Adrenal gland (tissue), 12 donors: ENCODE data around the gene LETMD1. TPM values are rescaled to one million over a fixed set of nuclear protein-coding genes. Genes with fewer than 3 reads are reported as not detected.

Source experiments
- DNase-seq, 7 donors: peaks; one replicate each; pipeline ENCODE4 v3.0.0-alpha.2; 2019 to 2020
- H3K27ac ChIP-seq, 5 donors: fragments of 200-600 bp; sonication (generic) in 4 of 5; 1 replicate in 3 of 5; 2 replicates in 2 of 5; pipeline versions ENCODE4 v1.5.1 to v1.8.0; 2016 to 2020; ENCODE audit warnings: mild to moderate bottlenecking in 1 of 5
- H3K27me3 ChIP-seq: fragments of 200-600 bp; 2 replicates; pipeline ENCODE4 v1.8.0; 2021
- H3K36me3 ChIP-seq, 2 donors: fragments of 200-600 bp; replicated peaks in 1 of 2; 1 replicate in 1 of 2; 2 replicates in 1 of 2; pipeline versions ENCODE4 v1.5.1 to v1.8.0; 2018 to 2022
- H3K4me1 ChIP-seq, 2 donors: fragments of 200-600 bp; replicated peaks in 1 of 2; 1 replicate in 1 of 2; 2 replicates in 1 of 2; pipeline versions ENCODE4 v1.5.1 to v1.8.0; 2018 to 2021
- H3K4me3 ChIP-seq, 4 donors: fragments of 200-600 bp; sonication (generic) in 3 of 4; one replicate each; pipeline ENCODE4 v1.5.1; 2016 to 2018
- H3K9me3 ChIP-seq, 3 donors: fragments of 200-600 bp; sonication (generic) in 1 of 3; replicated peaks in 1 of 3; 1 replicate in 2 of 3; 2 replicates in 1 of 3; pipeline versions ENCODE4 v1.5.1 to v1.8.0; 2016 to 2021
- CTCF ChIP-seq, 6 experiments: fragments of 450-650 bp in 4 of 6; fragments of 200-600 bp in 2 of 6; sonication (generic) in 1 of 6; IDR thresholded peaks; 1 replicate in 5 of 6; 2 replicates in 1 of 6; pipeline versions ENCODE4 v1.5.1 to v1.8.0; 2016 to 2021; ENCODE audit warnings: antibody characterized with exemption in 6 of 6, mild to moderate bottlenecking in 2 of 6, moderate library complexity in 1 of 6
- POLR2A ChIP-seq, 2 donors: fragments of 450-650 bp; IDR thresholded peaks; one replicate each; pipeline ENCODE4 v1.6.1; 2017; ENCODE audit warnings: antibody characterized with exemption in 2 of 2, mild to moderate bottlenecking in 2 of 2, moderate library complexity in 1 of 2
- WGBS, 4 donors: extraction: QIAGEN DNeasy Blood & Tissue Kit in 2 of 4; methylation state at CpG; one replicate each; pipeline versions ENCODE4 v1.1.5 to v1.1.7; 2013 to 2017; 5-methylcytosine and 5-hydroxymethylcytosine counted together
- intact Hi-C, 2 donors: fragments of 100-400 bp; cut with DNase I; formaldehyde crosslinking; loops; one replicate each; pipeline versions ENCODE4 v1.14.1 to v1.15.0; 2022 to 2023
- polyA plus RNA-seq, 3 donors: library from polyadenylated mRNA; stranded (reverse); fragments of 200-250 nt in 2 of 3; fragments of 350-450 nt in 1 of 3; fragmentation: Illumina TruSeq in 1 of 3; extraction: RNeasy Lipid Tissue Mini Kit (QIAGEN cat#74804) in 1 of 3; gene quantifications; one replicate each; pipeline ENCODE4 v1.2.3, GENCODE V29; 2013 to 2014
- total RNA-seq, 9 donors: library from RNA; depleted of rRNA in 4 of 9; stranded (reverse); fragments of >200 nt in 4 of 9; fragments of 120-200 nt in 1 of 9; fragmentation: NEBNext Ultra II Directional in 1 of 9; extraction: Animal tissue kit (Norgen Biotek cat#: 25700) in 1 of 9; gene quantifications; one replicate each; pipeline versions ENCODE4 v1.1.0 to v1.2.4, GENCODE V29; 2013 to 2023
- donor health status: healthy with polysubstance abuse.
- donor health status: Bipolar disorder and iron deficiency.
- donor health status: DM: yes; HTN: yes; CAD: no.
- donor health status: DM: no; HTN: no; CAD: no.
- donor health status: DM: no; HTN: no; CAD: no.
- donor health status: DM: yes; HTN: yes; CAD: no.

LETMD1 gene
- total and polyA plus RNA-seq, 12 donors: 37.7 to 122 (median 73.2) TPM

- Histone ChIP-seq H3K36me3 (no peaks in the 10 kb centered on the region), H3K4me3 (no peak overlapping the region), H3K27ac (no peak overlapping the region), H3K9me3 (no peaks in the 10 kb centered on the region), H3K27me3 (no peaks in the 10 kb centered on the region), H3K4me1 (peaks cover 0 to 48% of the 10 kb centered on the region in 2 donors)
- TF ChIP-seq CTCF (IDR thresholded peaks at IDR 0.05) (no peak), POLR2A (IDR thresholded peaks at IDR 0.05) (no peak)
- intact Hi-C loops: no loop called here
- 67 to 77% (median 73%) methylated on average over 4 of the region's 4 CpGs for WGBS, 4 donors
- DNase-seq: peak in 1 of 7 donors; percentile 13
Measured at GRCh38 chr12:51080136-51080535, 32.0 kb downstream of the LETMD1 start.

- no peaks in the 10 kb centered on the region for H3K27me3 ChIP-seq
- peak overlapping the region in 1 of 5 donors; percentile 87 for H3K27ac ChIP-seq
- WGBS, 4 donors: 43 to 64% (median 51%) methylated on average over 1 of the region's 1 CpG
- no peaks in the 10 kb centered on the region for H3K36me3 ChIP-seq
- no peaks in the 10 kb centered on the region for H3K9me3 ChIP-seq
- DNase-seq: no peak
- intact Hi-C loops: no loop called here
- H3K4me1 ChIP-seq: peaks cover 0 to 35% of the 10 kb centered on the region in 2 donors
- no peak overlapping the region for H3K4me3 ChIP-seq
- no peak for TF ChIP-seq POLR2A (IDR thresholded peaks at IDR 0.05)
- TF ChIP-seq CTCF (IDR thresholded peaks at IDR 0.05): no peak
Measured at GRCh38 chr12:51081421-51081820, 33.3 kb downstream of the LETMD1 start.

- H3K27ac ChIP-seq: peak overlapping the region; percentile 76 to 95 (median 90)
- H3K36me3 ChIP-seq: no peaks in the 10 kb centered on the region
- peak overlapping the region; percentile 83 to 93 (median 91) for H3K4me3 ChIP-seq
- DNase-seq: peak; percentile 24 to 68 (median 26)
- intact Hi-C loops: no loop called here
- TF ChIP-seq POLR2A (IDR thresholded peaks at IDR 0.05) (no peak), CTCF (IDR thresholded peaks at IDR 0.05) (no peak)
- H3K4me1 ChIP-seq: peaks cover 0 to 23% of the 10 kb centered on the region in 2 donors
- no peaks in the 10 kb centered on the region for H3K27me3 ChIP-seq
- H3K9me3 ChIP-seq: no peaks in the 10 kb centered on the region
- 0 to 1% (median 1%) methylated on average over 18 of the region's 18 CpGs for WGBS, 4 donors
Measured at GRCh38 chr12:51082561-51083125, 34.5 kb downstream of the LETMD1 start.

- intact Hi-C loops: no loop called here
- Histone ChIP-seq H3K36me3 (no peaks in the 10 kb centered on the region), H3K4me1 (peaks cover 0 to 16% of the 10 kb centered on the region in 2 donors), H3K27ac (peak within 1 kb of the TSS; percentile 76 to 95 (median 90)), H3K27me3 (no peaks in the 10 kb centered on the region), H3K9me3 (no peaks in the 10 kb centered on the region), H3K4me3 (peak within 1 kb of the TSS; percentile 83 to 93 (median 91))
- 0 to 1% (median 0%) methylated on average over 18 to 74 of the region's 74 CpGs for WGBS, 4 donors
- TF ChIP-seq CTCF (IDR thresholded peaks at IDR 0.05): peak in 1 of 6 experiments; percentile 9
- TF ChIP-seq POLR2A (IDR thresholded peaks at IDR 0.05): peak; percentile 99 to 100
- DNase-seq: peak; percentile 95 to 99 (median 97)
Measured at GRCh38 chr12:51083126-51083833, 35.2 kb downstream of the LETMD1 start, which contains the start of gene CSRNP2. TSS of gene CSRNP2 (minus strand) at chr12:51083596. CDS start at chr12:51076561, 7,035 bp downstream.
